ENCODE results near the gene GNG3.

Gene GNG3

DNA sequence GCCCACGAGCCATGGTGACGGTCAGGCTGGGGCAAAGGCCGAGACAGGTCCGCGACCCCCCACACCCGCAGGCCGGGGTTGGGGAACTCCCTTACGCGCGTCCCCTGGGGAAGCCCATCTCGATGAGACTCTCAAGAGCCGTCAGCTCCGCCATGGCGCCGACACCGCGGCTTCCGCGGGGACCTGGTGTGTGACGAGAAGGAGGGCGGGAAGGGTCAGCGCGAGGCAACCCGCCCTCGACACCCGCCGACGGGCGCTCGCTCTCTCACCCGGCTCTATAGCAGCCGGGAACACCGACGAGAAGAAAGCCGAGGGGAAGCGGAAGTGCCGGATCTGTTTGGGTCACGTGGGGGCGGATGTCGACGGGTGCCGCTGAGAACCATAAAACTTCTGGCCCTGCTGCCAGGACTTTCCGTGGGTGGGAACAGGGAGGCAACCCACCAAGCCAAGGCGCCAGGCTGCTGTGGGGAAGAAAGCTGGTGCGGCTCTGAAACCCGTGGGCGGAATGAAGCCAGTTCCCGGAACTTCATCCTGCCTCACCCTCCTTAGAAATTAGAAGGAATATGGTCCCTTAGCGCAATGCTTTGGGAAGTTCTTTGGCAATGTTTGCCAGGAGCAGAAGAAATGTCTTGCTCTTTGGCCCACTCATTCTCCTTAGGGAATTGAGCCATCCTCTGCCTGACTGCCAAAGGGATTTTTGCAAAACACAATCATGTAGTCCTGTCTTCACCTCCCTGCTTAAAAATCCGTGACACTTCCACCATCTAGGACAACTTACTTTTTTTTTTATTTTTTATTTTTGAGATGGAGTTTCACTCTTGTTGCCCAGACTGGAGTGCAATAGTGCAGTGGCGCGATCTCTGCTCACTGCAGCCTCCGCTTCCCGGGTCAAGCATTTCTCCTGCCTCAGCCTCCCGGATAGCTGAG is 28.4 kb upstream of the GNG3 start, which contains the start of gene UBXN1:
UBXN1 (minus strand) TSS at position 304 of the 927 bp plus-strand sequence; CDS start at position 154, 150 bp downstream.
- peak within 1 kb of the TSS; percentile 6 for H4K8ac ChIP-seq (ENCODE audit: low read depth, low read length)
- H3K27me3 ChIP-seq (ENCODE audit: insufficient read depth, low read length, poor library complexity), result no peaks in the 10 kb centered on the region

DNA sequence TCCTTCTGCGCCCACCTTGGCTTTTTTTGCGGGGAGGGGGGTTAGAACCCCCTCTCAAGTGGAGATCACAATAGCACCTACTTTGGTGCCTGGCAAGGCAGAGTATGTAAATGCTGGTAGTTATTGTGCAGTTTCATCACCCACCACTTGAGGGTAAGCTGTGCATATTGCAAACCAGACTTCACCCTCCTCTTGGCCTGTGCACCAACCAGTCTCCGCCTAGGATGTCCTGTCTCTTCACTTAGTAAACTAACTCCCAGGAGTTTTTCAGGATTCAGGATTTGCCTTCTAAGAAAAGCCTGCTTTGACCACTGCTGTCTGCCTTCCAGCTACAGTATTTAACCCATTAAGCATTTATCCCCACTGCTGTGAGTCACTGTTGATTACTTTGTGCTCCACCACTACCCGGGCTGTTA is 26.6 kb upstream of the GNG3 start:
- H3K4me3 ChIP-seq (ENCODE audit: low read length), result no peak overlapping the region
- H3K18ac ChIP-seq (ENCODE audit: low read length), result no peak overlapping the region
- no peak overlapping the region for H2AK5ac ChIP-seq (ENCODE audit: low read length)
- peak; percentile 50 for DNase-seq
- peaks cover 9% of the 10 kb centered on the region for H3K79me1 ChIP-seq (ENCODE audit: low read length)
- H3K4me1 ChIP-seq (ENCODE audit: control insufficient read depth, low read depth, low read length), result peaks cover 3% of the 10 kb centered on the region
- no peak overlapping the region for H3K9ac ChIP-seq (ENCODE audit: low read length)
- H3K27me3 ChIP-seq (ENCODE audit: insufficient read depth, low read length, poor library complexity), result no peaks in the 10 kb centered on the region
- no peak overlapping the region for H4K5ac ChIP-seq (ENCODE audit: low read length)
- no peak overlapping the region for H3K4me2 ChIP-seq (ENCODE audit: low read length)
- no peak overlapping the region for H2BK15ac ChIP-seq (replicated peaks; ENCODE audit: low read depth)
- H3K27ac ChIP-seq (ENCODE audit: low read depth, low read length), result no peak overlapping the region
- H2BK120ac ChIP-seq (ENCODE audit: low read depth, low read length), result no peak overlapping the region
- no peak overlapping the region for H4K8ac ChIP-seq (ENCODE audit: low read depth, low read length)
- no peak overlapping the region for H3K23ac ChIP-seq (ENCODE audit: low read length)
- peaks cover 5% of the 10 kb centered on the region for H3K36me3 ChIP-seq (ENCODE audit: control insufficient read depth, insufficient read depth, low read length)
- H3K56ac ChIP-seq (ENCODE audit: low read length), result peak overlapping the region; percentile 25
- H3K79me2 ChIP-seq (ENCODE audit: control insufficient read depth, insufficient read depth, low read length), result peaks cover 10% of the 10 kb centered on the region
- H3K4ac ChIP-seq (ENCODE audit: low read depth, low read length), result no peak overlapping the region
- WGBS (ENCODE audit: extremely low coverage, insufficient coverage, low lambda C conversion rate), result no CpG with 5 or more reads among the region's 4 CpGs
- no peak overlapping the region for H2BK5ac ChIP-seq (ENCODE audit: low read length)

More for the DNA sequence above, 28.4 kb upstream of the GNG3 start, which contains the start of gene UBXN1:
- H4K5ac ChIP-seq (ENCODE audit: low read length), result peak within 1 kb of the TSS; percentile 93
- peaks cover 5% of the 10 kb centered on the region for H3K36me3 ChIP-seq (ENCODE audit: control insufficient read depth, insufficient read depth, low read length)
- no peak within 1 kb of the TSS for H3K4ac ChIP-seq (ENCODE audit: low read depth, low read length)
- peak within 1 kb of the TSS; percentile 84 for H3K4me3 ChIP-seq (ENCODE audit: low read length)
- H2BK15ac ChIP-seq (replicated peaks; ENCODE audit: low read depth), result no peak within 1 kb of the TSS
- H2BK5ac ChIP-seq (ENCODE audit: low read length), result no peak within 1 kb of the TSS
- no CpG with 5 or more reads among the region's 55 CpGs for WGBS (ENCODE audit: extremely low coverage, insufficient coverage, low lambda C conversion rate)
- H3K56ac ChIP-seq (ENCODE audit: low read length), result peak within 1 kb of the TSS; percentile 94
- H3K4me2 ChIP-seq (ENCODE audit: low read length), result peak within 1 kb of the TSS; percentile 72
- H3K27ac ChIP-seq (ENCODE audit: low read depth, low read length), result peak within 1 kb of the TSS; percentile 1
- no peak within 1 kb of the TSS for H2BK120ac ChIP-seq (ENCODE audit: low read depth, low read length)
- no peak within 1 kb of the TSS for H3K23ac ChIP-seq (ENCODE audit: low read length)
- peak within 1 kb of the TSS; percentile 86 for H3K9ac ChIP-seq (ENCODE audit: low read length)
- peaks cover 9% of the 10 kb centered on the region for H3K79me1 ChIP-seq (ENCODE audit: low read length)
- H3K79me2 ChIP-seq (ENCODE audit: control insufficient read depth, insufficient read depth, low read length), result peaks cover 10% of the 10 kb centered on the region
- DNase-seq, result peak; percentile 90
- H3K18ac ChIP-seq (ENCODE audit: low read length), result no peak within 1 kb of the TSS
- peaks cover 3% of the 10 kb centered on the region for H3K4me1 ChIP-seq (ENCODE audit: control insufficient read depth, low read depth, low read length)
- no peak within 1 kb of the TSS for H2AK5ac ChIP-seq (ENCODE audit: low read length)

DNA sequence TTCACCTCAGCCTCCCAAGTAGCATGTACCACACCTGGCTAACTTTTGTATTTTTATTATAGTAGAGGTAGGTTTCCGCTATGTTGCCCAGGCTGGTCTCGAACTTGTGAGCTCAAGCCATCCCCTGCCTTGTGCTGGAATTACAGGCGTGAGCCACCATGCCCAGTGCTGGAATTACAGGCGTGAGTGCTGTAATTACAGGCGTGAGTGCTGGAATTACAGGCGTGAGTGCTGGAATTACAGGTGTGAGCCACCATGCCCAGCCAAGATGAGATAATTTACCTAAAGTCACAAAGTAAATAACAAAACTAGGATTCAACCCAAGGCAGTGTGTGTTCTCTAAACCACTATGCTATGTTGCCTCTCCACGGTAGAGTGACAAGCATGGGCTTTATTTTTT is 25.0 kb upstream of the GNG3 start:
- Histone ChIP-seq H2BK120ac (ENCODE audit: low read depth, low read length) (no peak overlapping the region), H3K36me3 (ENCODE audit: control insufficient read depth, insufficient read depth, low read length) (no peaks in the 10 kb centered on the region), H3K4me3 (ENCODE audit: low read length) (no peak overlapping the region), H3K56ac (ENCODE audit: low read length) (no peak overlapping the region), H3K23ac (ENCODE audit: low read length) (no peak overlapping the region), H3K79me1 (ENCODE audit: low read length) (peaks cover 6% of the 10 kb centered on the region), H3K18ac (ENCODE audit: low read length) (no peak overlapping the region), H2AK5ac (ENCODE audit: low read length) (no peak overlapping the region), H3K79me2 (ENCODE audit: control insufficient read depth, insufficient read depth, low read length) (peaks cover 10% of the 10 kb centered on the region), H3K27ac (ENCODE audit: low read depth, low read length) (no peak overlapping the region), H3K4me2 (ENCODE audit: low read length) (no peak overlapping the region), H3K4me1 (ENCODE audit: control insufficient read depth, low read depth, low read length) (peaks cover 3% of the 10 kb centered on the region), H2BK5ac (ENCODE audit: low read length) (no peak overlapping the region), H4K5ac (ENCODE audit: low read length) (no peak overlapping the region), H2BK15ac (replicated peaks; ENCODE audit: low read depth) (no peak overlapping the region), H3K27me3 (ENCODE audit: insufficient read depth, low read length, poor library complexity) (no peaks in the 10 kb centered on the region), H3K4ac (ENCODE audit: low read depth, low read length) (no peak overlapping the region), H3K9ac (ENCODE audit: low read length) (no peak overlapping the region), H4K8ac (ENCODE audit: low read depth, low read length) (no peak overlapping the region)
- DNase-seq, result no peak
- WGBS (ENCODE audit: extremely low coverage, insufficient coverage, low lambda C conversion rate), result no CpG with 5 or more reads among the region's 7 CpGs

DNA sequence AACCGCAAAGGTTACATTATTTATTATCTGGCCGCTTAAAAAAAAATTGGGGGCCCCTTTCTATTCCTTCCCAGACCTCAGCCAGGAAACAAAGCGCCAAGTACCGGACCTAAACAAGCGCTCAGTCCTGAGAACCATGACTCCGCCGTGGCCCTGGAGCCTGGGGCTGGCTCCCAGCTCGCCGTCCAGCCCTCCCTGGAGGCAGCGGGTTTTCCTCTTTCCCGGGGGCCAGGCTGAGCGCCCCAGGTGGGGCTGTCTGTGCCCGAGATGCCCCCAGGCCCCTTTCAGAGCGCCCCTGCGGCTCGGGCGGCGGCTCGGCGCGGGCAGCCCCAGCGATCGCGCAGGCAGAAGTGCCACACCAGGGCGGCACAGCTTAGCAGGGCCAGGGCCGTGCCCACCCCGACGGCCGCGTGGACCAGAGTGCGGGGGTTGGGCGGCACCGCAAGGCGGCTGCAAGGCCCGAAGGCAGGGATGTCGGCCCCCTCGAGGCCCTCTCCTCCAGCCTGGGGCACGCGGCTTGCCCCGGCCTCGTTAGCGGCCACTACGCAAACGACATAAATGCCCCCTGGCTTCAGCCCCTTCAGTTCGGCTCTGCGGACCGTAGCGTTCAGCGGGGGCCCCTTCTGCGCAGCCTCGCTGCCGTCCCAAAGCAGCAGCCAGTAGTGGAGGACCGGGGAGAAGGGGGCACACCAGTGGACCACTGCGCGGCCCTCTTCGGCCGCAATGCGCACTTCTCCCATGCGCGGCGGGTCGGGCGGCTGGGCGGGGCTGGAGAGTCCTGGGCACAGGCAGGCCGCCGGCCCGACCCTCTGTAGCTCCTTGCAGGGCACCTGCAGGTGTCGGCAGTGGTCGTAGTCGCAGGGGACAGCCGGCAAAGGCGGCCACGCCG is 19.7 kb upstream of the GNG3 start:
- no peak overlapping the region for H3K27ac ChIP-seq (ENCODE audit: low read depth, low read length)
- no peak overlapping the region for H3K23ac ChIP-seq (ENCODE audit: low read length)
- no peaks in the 10 kb centered on the region for H3K79me2 ChIP-seq (ENCODE audit: control insufficient read depth, insufficient read depth, low read length)
- no peaks in the 10 kb centered on the region for H3K79me1 ChIP-seq (ENCODE audit: low read length)
- H3K9ac ChIP-seq (ENCODE audit: low read length), result no peak overlapping the region
- no peaks in the 10 kb centered on the region for H3K27me3 ChIP-seq (ENCODE audit: insufficient read depth, low read length, poor library complexity)
- H3K56ac ChIP-seq (ENCODE audit: low read length), result no peak overlapping the region
- H2AK5ac ChIP-seq (ENCODE audit: low read length), result no peak overlapping the region
- no peak overlapping the region for H2BK15ac ChIP-seq (replicated peaks; ENCODE audit: low read depth)
- no peak overlapping the region for H3K4me2 ChIP-seq (ENCODE audit: low read length)
- H2BK120ac ChIP-seq (ENCODE audit: low read depth, low read length), result no peak overlapping the region
- H3K4me1 ChIP-seq (ENCODE audit: control insufficient read depth, low read depth, low read length), result no peaks in the 10 kb centered on the region
- H3K4me3 ChIP-seq (ENCODE audit: low read length), result no peak overlapping the region
- no peak overlapping the region for H3K18ac ChIP-seq (ENCODE audit: low read length)
- H3K36me3 ChIP-seq (ENCODE audit: control insufficient read depth, insufficient read depth, low read length), result peaks cover 3% of the 10 kb centered on the region
- no peak overlapping the region for H4K5ac ChIP-seq (ENCODE audit: low read length)
- 100% methylated on average over 2 of the region's 74 CpGs for WGBS (ENCODE audit: extremely low coverage, insufficient coverage, low lambda C conversion rate)
- no peak overlapping the region for H4K8ac ChIP-seq (ENCODE audit: low read depth, low read length)
- no peak for DNase-seq
- no peak overlapping the region for H2BK5ac ChIP-seq (ENCODE audit: low read length)
- H3K4ac ChIP-seq (ENCODE audit: low read depth, low read length), result no peak overlapping the region

DNA sequence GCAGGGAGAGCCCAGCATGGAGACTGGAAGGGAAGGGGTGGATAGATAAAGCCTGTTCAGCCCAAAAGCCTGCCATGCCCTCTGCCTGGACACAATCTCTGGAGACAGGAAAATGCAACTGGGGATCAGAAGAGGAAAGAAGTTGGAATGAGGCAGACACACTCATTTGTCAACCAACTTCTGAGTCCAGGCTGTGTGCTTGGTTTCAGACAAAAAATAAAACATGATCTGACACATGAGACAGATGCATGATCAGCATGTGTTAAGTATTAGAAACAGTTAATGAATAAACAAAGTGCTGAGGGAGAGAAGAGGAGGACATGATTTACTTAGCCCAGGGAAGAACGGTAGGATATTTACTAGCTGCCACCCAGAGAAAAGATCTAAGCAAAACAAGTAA is 19.0 kb upstream of the GNG3 start:
- Histone ChIP-seq H4K8ac (ENCODE audit: low read depth, low read length) (no peak overlapping the region), H3K4me2 (ENCODE audit: low read length) (no peak overlapping the region), H3K9ac (ENCODE audit: low read length) (no peak overlapping the region), H2BK15ac (replicated peaks; ENCODE audit: low read depth) (no peak overlapping the region), H3K79me1 (ENCODE audit: low read length) (no peaks in the 10 kb centered on the region), H2BK5ac (ENCODE audit: low read length) (no peak overlapping the region), H3K79me2 (ENCODE audit: control insufficient read depth, insufficient read depth, low read length) (no peaks in the 10 kb centered on the region), H2BK120ac (ENCODE audit: low read depth, low read length) (no peak overlapping the region), H3K56ac (ENCODE audit: low read length) (no peak overlapping the region), H3K4me1 (ENCODE audit: control insufficient read depth, low read depth, low read length) (no peaks in the 10 kb centered on the region), H3K18ac (ENCODE audit: low read length) (no peak overlapping the region), H3K4me3 (ENCODE audit: low read length) (no peak overlapping the region), H3K27ac (ENCODE audit: low read depth, low read length) (no peak overlapping the region), H3K23ac (ENCODE audit: low read length) (no peak overlapping the region), H3K27me3 (ENCODE audit: insufficient read depth, low read length, poor library complexity) (no peaks in the 10 kb centered on the region), H2AK5ac (ENCODE audit: low read length) (no peak overlapping the region), H4K5ac (ENCODE audit: low read length) (no peak overlapping the region), H3K4ac (ENCODE audit: low read depth, low read length) (no peak overlapping the region), H3K36me3 (ENCODE audit: control insufficient read depth, insufficient read depth, low read length) (peaks cover 3% of the 10 kb centered on the region)
- WGBS (ENCODE audit: extremely low coverage, insufficient coverage, low lambda C conversion rate), result no CpG with 5 or more reads among the region's 1 CpG
- DNase-seq, result no peak

All from mesendoderm (in vitro differentiated cells).